ENCODE data around the gene PSMB5.

PSMB5 gene

DNA sequence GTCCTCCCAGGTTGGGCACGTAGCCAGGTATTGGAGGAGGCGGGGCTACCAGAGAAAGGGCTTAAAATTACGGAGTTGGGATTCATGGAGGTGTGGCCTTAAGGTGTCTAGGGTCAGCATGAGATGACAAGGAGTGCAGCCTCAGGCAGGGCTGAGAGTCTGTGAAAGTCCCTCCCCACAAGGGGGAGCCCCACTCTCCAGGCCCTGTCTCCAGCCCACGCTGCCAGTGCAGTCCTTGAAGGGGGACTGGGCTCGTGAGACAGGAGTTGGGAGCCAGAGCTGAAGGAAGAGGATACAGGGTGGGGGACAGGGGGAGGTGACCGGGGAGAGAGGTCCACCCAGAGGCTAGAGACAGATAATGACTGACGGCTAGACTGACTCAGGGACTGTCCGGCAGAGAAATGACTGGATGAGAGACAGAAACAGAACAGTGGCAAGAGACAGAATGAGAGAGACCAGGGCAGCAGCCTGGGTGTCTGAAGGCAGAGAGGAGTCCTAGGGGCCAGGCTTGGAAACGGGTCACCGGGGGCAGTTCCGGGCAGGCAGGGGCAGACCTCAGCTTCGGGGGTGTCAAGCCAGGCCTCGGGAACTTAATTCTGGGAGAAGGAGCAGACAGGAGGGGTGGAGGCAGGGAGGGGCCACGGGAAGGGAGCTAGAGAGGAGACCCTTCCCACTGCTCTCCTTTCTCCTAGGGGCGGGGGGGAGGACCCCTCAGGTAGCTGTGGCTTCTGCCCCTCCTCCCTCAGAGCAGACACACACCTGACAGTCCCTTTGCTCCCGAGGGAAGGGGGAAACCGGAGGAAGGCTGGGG, 21.6 kb upstream of the PSMB5 start:
- peaks cover 6% of the 10 kb centered on the region for H3K79me1 ChIP-seq (replicated peaks; ENCODE audit: low read length, poor library complexity, severe bottlenecking)
- H3K14ac ChIP-seq (ENCODE audit: low read length in 2 of 2): no peak overlapping the region
- H3K36me3 ChIP-seq (ENCODE audit: control insufficient read depth in 1 of 2, insufficient read depth in 2 of 2, low read depth in 1 of 2, low read length in 2 of 2): peaks cover 29 to 52% of the 10 kb centered on the region in 2 experiments
- H3K4me3 ChIP-seq (ENCODE audit: insufficient read depth in 1 of 2, low read depth in 1 of 2, low read length in 2 of 2): peak overlapping the region; percentile 4 to 76
- H3K27ac ChIP-seq (ENCODE audit: low read length, poor library complexity, severe bottlenecking): no peak overlapping the region
- H2BK120ac ChIP-seq (ENCODE audit: low read depth, low read length): no peak overlapping the region
- 3% methylated on average over 14 of the region's 17 CpGs for WGBS
- no peak overlapping the region for H4K8ac ChIP-seq (ENCODE audit: low read length)
- no peak overlapping the region for H2BK15ac ChIP-seq (ENCODE audit: low read depth, poor library complexity, severe bottlenecking)
- H3K23ac ChIP-seq (ENCODE audit: low read length in 2 of 2): no peak overlapping the region
- H3K4me2 ChIP-seq (ENCODE audit: low read length, poor library complexity, severe bottlenecking): peak overlapping the region; percentile 91
- H4K91ac ChIP-seq (ENCODE audit: low read length): no peak overlapping the region
- peaks cover 36% of the 10 kb centered on the region for H3K4me1 ChIP-seq (ENCODE audit: control insufficient read depth, insufficient read depth, low read depth, low read length)
- no peaks in the 10 kb centered on the region for H3K27me3 ChIP-seq (ENCODE audit: control insufficient read depth in 1 of 2, insufficient read depth in 1 of 2, low read length in 2 of 2)
- H2AFZ ChIP-seq (ENCODE audit: low read depth, low read length): no peak overlapping the region
- no peak overlapping the region for H3K4ac ChIP-seq (ENCODE audit: low read depth in 1 of 2, low read length in 2 of 2)
- peak overlapping the region; percentile 68 for H3K9ac ChIP-seq (ENCODE audit: low read length)
- no peak overlapping the region for H2BK5ac ChIP-seq (ENCODE audit: low read depth, low read length, poor library complexity, severe bottlenecking)
- no peak overlapping the region for H2AK5ac ChIP-seq (ENCODE audit: low read length, severe bottlenecking)
- peak; percentile 84 for DNase-seq
- no peak overlapping the region for H3K18ac ChIP-seq (ENCODE audit: low read depth in 1 of 2, low read length in 2 of 2)
- H3K9me3 ChIP-seq (ENCODE audit: control insufficient read depth, low read length): no peaks in the 10 kb centered on the region
- no peak overlapping the region for H2BK12ac ChIP-seq (ENCODE audit: low read length in 2 of 2)

DNA sequence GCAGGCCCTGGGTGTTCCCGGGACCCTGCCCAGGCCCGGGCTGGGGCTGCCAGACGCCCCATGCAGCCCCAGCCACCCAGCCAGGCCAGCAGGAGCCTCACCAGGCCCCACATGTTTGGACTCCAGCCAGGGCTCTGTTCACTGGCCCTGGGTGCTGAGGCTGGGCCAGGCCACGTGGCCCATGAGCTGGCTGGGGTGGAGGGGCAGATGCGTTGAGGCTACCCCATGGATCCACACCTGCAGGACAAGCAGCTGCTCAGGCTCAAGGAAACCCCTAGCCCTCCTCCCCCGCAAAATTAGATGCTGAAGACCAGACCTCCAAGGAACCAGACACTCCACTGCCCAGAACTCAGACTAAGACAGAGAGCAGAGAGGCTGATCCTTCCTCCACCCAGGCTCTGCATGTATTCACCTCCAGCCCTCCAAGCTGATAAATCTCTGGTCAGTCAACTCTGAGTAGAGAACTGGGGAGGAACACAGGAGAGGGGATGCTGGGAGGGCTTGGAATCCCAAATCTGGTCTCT, 21.0 kb upstream of the PSMB5 start:
- no peak overlapping the region for H3K18ac ChIP-seq (ENCODE audit: low read depth in 1 of 2, low read length in 2 of 2)
- H3K4ac ChIP-seq (ENCODE audit: low read depth in 1 of 2, low read length in 2 of 2): no peak overlapping the region
- 79% methylated on average over 6 of the region's 6 CpGs for WGBS

DNA sequence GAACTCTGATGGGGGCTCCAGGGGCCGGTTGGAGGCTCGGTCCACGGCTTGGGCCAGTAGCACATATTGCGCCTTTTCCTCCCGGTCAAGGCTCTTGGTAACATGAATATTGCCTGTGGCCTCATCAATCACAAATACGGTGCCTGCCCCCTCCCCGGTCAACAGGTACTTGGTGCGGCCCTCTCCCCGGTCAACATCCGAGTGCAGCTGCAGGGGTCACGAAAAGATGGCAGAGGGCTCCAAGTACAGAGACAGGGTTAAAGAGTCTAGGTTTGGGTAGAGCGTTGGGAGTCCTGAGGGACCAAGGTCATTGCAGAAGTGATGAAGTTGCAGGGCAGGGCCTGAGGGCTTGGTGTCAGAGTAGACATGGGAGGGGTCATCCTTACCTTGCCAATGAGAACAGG, 20.4 kb upstream of the PSMB5 start:
- Histone ChIP-seq H3K14ac (ENCODE audit: low read length in 2 of 2) (no peak overlapping the region), H2AK5ac (ENCODE audit: low read length, severe bottlenecking) (no peak overlapping the region), H4K8ac (ENCODE audit: low read length) (no peak overlapping the region), H3K4me1 (ENCODE audit: control insufficient read depth, insufficient read depth, low read depth, low read length) (peaks cover 28% of the 10 kb centered on the region), H3K9me3 (ENCODE audit: control insufficient read depth, low read length) (no peaks in the 10 kb centered on the region), H3K9ac (ENCODE audit: low read length) (no peak overlapping the region), H2BK15ac (ENCODE audit: low read depth, poor library complexity, severe bottlenecking) (no peak overlapping the region), H3K36me3 (ENCODE audit: control insufficient read depth in 1 of 2, insufficient read depth in 2 of 2, low read depth in 1 of 2, low read length in 2 of 2) (peaks cover 17 to 45% of the 10 kb centered on the region in 2 experiments), H3K4me3 (ENCODE audit: insufficient read depth in 1 of 2, low read depth in 1 of 2, low read length in 2 of 2) (no peak overlapping the region), H3K18ac (ENCODE audit: low read depth in 1 of 2, low read length in 2 of 2) (no peak overlapping the region), H2BK120ac (ENCODE audit: low read depth, low read length) (no peak overlapping the region), H3K4me2 (ENCODE audit: low read length, poor library complexity, severe bottlenecking) (no peak overlapping the region), H3K27me3 (ENCODE audit: control insufficient read depth in 1 of 2, insufficient read depth in 1 of 2, low read length in 2 of 2) (no peaks in the 10 kb centered on the region), H2AFZ (ENCODE audit: low read depth, low read length) (no peak overlapping the region), H4K91ac (ENCODE audit: low read length) (no peak overlapping the region), H3K4ac (ENCODE audit: low read depth in 1 of 2, low read length in 2 of 2) (no peak overlapping the region), H2BK5ac (ENCODE audit: low read depth, low read length, poor library complexity, severe bottlenecking) (no peak overlapping the region), H3K27ac (ENCODE audit: low read length, poor library complexity, severe bottlenecking) (no peak overlapping the region), H2BK12ac (ENCODE audit: low read length in 2 of 2) (no peak overlapping the region), H3K79me1 (replicated peaks; ENCODE audit: low read length, poor library complexity, severe bottlenecking) (peaks cover 6% of the 10 kb centered on the region), H3K23ac (ENCODE audit: low read length in 2 of 2) (no peak overlapping the region)
- no peak for DNase-seq
- 99% methylated on average over 12 of the region's 12 CpGs for WGBS

More for the DNA sequence above, 21.0 kb upstream of the PSMB5 start:
- H3K79me1 ChIP-seq (replicated peaks; ENCODE audit: low read length, poor library complexity, severe bottlenecking): peaks cover 6% of the 10 kb centered on the region
- no peak overlapping the region for H3K14ac ChIP-seq (ENCODE audit: low read length in 2 of 2)
- no peak overlapping the region for H3K27ac ChIP-seq (ENCODE audit: low read length, poor library complexity, severe bottlenecking)
- H4K91ac ChIP-seq (ENCODE audit: low read length): no peak overlapping the region
- H2BK5ac ChIP-seq (ENCODE audit: low read depth, low read length, poor library complexity, severe bottlenecking): no peak overlapping the region
- peaks cover 23 to 45% of the 10 kb centered on the region in 2 experiments for H3K36me3 ChIP-seq (ENCODE audit: control insufficient read depth in 1 of 2, insufficient read depth in 2 of 2, low read depth in 1 of 2, low read length in 2 of 2)
- no peak overlapping the region for H2AK5ac ChIP-seq (ENCODE audit: low read length, severe bottlenecking)
- no peak overlapping the region for H4K8ac ChIP-seq (ENCODE audit: low read length)
- peak; percentile 22 for DNase-seq
- H2AFZ ChIP-seq (ENCODE audit: low read depth, low read length): no peak overlapping the region
- H3K4me1 ChIP-seq (ENCODE audit: control insufficient read depth, insufficient read depth, low read depth, low read length): peaks cover 31% of the 10 kb centered on the region
- H3K27me3 ChIP-seq (ENCODE audit: control insufficient read depth in 1 of 2, insufficient read depth in 1 of 2, low read length in 2 of 2): no peaks in the 10 kb centered on the region
- no peak overlapping the region for H2BK12ac ChIP-seq (ENCODE audit: low read length in 2 of 2)
- H3K23ac ChIP-seq (ENCODE audit: low read length in 2 of 2): no peak overlapping the region
- no peak overlapping the region for H2BK120ac ChIP-seq (ENCODE audit: low read depth, low read length)
- H3K4me2 ChIP-seq (ENCODE audit: low read length, poor library complexity, severe bottlenecking): no peak overlapping the region
- H2BK15ac ChIP-seq (ENCODE audit: low read depth, poor library complexity, severe bottlenecking): peak overlapping the region; percentile 78
- no peak overlapping the region for H3K9ac ChIP-seq (ENCODE audit: low read length)
- H3K4me3 ChIP-seq (ENCODE audit: insufficient read depth in 1 of 2, low read depth in 1 of 2, low read length in 2 of 2): no peak overlapping the region
- H3K9me3 ChIP-seq (ENCODE audit: control insufficient read depth, low read length): no peaks in the 10 kb centered on the region

DNA sequence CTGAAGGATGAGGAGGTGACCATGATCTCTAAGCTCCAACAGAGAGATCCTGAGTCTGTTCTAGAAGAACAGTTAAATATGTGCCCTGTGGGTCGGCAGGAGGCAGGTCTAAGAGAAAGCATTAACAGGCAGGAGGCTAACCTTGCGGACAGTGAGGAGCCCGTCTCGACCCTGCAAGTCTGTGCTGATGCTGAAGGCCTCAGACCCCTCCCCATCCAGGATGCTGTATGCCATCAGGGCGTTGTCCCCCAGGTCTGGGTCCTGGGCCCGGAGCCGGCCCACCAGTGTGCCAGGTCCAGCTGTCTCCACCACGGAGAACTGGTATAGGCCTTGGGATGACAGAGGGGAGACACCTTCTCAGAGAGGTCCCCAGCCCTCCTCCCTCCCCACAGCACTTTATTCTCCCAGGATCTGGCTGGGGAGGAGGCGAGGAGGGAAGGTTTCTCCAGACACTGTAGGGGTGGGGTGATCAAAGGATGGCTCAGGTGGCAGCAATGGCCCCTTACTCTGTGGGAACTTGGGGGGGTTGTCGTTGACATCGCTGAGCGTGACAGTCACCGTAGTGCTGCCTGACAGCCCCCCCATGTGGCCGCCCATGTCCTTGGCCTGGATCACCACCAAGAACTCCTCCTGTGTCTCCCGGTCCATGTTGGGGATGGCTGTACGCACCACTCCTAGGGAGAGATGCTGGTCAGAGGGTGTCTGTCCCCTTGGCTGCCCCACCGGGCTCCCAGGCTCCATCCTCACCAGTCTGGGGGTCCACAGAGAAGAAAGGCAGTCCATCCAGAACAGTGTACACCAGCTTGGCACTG, 19.5 kb upstream of the PSMB5 start:
- H4K8ac ChIP-seq (ENCODE audit: low read length): no peak overlapping the region
- 83% methylated on average over 14 of the region's 17 CpGs for WGBS
- H3K27me3 ChIP-seq (ENCODE audit: control insufficient read depth in 1 of 2, insufficient read depth in 1 of 2, low read length in 2 of 2): no peaks in the 10 kb centered on the region
- H3K4me1 ChIP-seq (ENCODE audit: control insufficient read depth, insufficient read depth, low read depth, low read length): peaks cover 26% of the 10 kb centered on the region
- H3K79me1 ChIP-seq (replicated peaks; ENCODE audit: low read length, poor library complexity, severe bottlenecking): peaks cover 6% of the 10 kb centered on the region
- H3K9ac ChIP-seq (ENCODE audit: low read length): no peak overlapping the region
- no peak overlapping the region for H2BK12ac ChIP-seq (ENCODE audit: low read length in 2 of 2)
- H3K4me3 ChIP-seq (ENCODE audit: insufficient read depth in 1 of 2, low read depth in 1 of 2, low read length in 2 of 2): no peak overlapping the region
- H2BK120ac ChIP-seq (ENCODE audit: low read depth, low read length): no peak overlapping the region
- no peak overlapping the region for H3K14ac ChIP-seq (ENCODE audit: low read length in 2 of 2)
- no peak overlapping the region for H2BK15ac ChIP-seq (ENCODE audit: low read depth, poor library complexity, severe bottlenecking)
- no peak overlapping the region for H2BK5ac ChIP-seq (ENCODE audit: low read depth, low read length, poor library complexity, severe bottlenecking)
- H3K9me3 ChIP-seq (ENCODE audit: control insufficient read depth, low read length): no peaks in the 10 kb centered on the region
- no peak overlapping the region for H3K4ac ChIP-seq (ENCODE audit: low read depth in 1 of 2, low read length in 2 of 2)
- no peak overlapping the region for H3K4me2 ChIP-seq (ENCODE audit: low read length, poor library complexity, severe bottlenecking)
- no peak overlapping the region for H4K91ac ChIP-seq (ENCODE audit: low read length)
- H3K18ac ChIP-seq (ENCODE audit: low read depth in 1 of 2, low read length in 2 of 2): no peak overlapping the region
- peaks cover 12 to 44% of the 10 kb centered on the region in 2 experiments for H3K36me3 ChIP-seq (ENCODE audit: control insufficient read depth in 1 of 2, insufficient read depth in 2 of 2, low read depth in 1 of 2, low read length in 2 of 2)
- H3K27ac ChIP-seq (ENCODE audit: low read length, poor library complexity, severe bottlenecking): no peak overlapping the region
- H2AFZ ChIP-seq (ENCODE audit: low read depth, low read length): no peak overlapping the region
- no peak overlapping the region for H3K23ac ChIP-seq (ENCODE audit: low read length in 2 of 2)
- no peak for DNase-seq
- H2AK5ac ChIP-seq (ENCODE audit: low read length, severe bottlenecking): no peak overlapping the region

Measured in mesenchymal stem cell (in vitro differentiated cells and primary cell).